HG03095 (cell line): Measurements from ENCODE around the gene SHCBP1.
"Not testable (repeated sequence)": the region's sequence is repeated elsewhere in the genome, so short reads cannot be mapped to it uniquely, and the experiment has no call there.

Experiments used
- ATAC-seq: cut with Tn5 transposase; IDR thresholded peaks from one replicate; pipeline ENCODE4 v1.9.1; 2021; ENCODE audit warnings: moderate library complexity; ENCODE audit not compliant: unreplicated experiment

The SHCBP1 gene, protein sequence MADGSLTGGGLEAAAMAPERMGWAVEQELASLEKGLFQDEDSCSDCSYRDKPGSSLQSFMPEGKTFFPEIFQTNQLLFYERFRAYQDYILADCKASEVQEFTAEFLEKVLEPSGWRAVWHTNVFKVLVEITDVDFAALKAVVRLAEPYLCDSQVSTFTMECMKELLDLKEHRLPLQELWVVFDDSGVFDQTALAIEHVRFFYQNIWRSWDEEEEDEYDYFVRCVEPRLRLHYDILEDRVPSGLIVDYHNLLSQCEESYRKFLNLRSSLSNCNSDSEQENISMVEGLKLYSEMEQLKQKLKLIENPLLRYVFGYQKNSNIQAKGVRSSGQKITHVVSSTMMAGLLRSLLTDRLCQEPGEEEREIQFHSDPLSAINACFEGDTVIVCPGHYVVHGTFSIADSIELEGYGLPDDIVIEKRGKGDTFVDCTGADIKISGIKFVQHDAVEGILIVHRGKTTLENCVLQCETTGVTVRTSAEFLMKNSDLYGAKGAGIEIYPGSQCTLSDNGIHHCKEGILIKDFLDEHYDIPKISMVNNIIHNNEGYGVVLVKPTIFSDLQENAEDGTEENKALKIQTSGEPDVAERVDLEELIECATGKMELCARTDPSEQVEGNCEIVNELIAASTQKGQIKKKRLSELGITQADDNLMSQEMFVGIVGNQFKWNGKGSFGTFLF

DNA sequence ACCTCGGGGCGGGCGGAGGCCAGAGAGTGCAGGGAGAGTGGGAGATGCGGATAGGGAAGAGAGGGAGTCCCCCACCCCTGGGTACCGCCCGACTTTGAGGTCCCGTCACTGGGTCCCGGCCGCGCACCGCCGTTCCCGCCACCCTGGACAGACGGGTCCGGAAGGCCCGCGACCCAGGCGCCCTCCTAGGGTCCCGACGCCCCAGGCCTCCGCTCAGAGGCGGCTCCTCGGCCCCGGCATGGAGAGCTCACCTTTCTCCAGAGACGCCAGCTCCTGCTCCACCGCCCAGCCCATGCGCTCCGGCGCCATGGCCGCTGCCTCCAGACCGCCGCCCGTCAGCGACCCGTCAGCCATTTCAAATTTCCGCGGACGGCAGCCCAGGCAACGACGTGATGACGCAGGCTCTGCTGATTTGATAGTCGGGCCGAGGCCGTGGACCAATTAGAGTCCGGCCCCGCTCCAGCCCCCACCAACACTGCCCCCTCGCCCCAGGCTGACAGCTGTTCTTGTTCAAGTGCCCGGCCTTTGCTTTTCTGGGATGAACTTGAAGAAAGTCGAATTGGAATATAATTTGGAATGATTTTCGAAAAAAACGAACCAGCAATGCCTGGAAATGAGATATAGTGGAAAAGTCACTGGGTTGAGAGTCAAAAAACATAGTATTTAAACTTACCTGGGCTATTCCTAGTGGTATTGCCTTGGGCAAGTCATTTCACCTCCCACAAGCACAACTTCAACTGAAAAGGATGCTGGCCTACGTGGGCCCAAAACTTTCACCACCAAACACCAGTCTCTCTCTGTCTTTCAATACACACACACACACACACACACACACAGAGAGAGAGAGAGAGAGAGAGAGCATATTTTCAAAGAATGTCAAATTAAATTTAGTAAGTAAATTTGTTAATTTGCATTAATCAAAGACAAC is at the start of gene SHCBP1:
SHCBP1 (minus strand) TSS at position 374 of the 928 bp plus-strand sequence; CDS start at position 354, 20 bp downstream.
- peak; percentile 91 for ATAC-seq

DNA sequence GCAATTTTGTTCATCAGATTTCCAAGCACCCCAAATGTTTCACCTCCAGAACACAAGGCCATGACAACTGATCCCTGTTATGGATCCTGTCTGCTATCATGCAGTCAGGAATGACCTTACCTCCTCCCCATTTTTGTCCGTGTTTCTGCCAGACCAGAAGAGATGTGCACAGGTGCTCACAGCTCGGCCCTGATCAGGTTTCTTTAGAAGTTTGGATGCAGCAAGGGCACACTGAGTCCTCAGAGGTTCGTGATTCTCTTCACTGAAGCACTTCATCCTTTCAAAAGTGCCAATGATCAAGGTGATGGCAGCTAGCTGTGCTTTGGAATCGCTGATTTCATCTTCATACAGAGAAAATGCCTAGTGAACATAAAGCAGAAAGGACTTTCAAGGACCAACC is 40.9 kb upstream of the SHCBP1 start:
- ATAC-seq: no peak

DNA sequence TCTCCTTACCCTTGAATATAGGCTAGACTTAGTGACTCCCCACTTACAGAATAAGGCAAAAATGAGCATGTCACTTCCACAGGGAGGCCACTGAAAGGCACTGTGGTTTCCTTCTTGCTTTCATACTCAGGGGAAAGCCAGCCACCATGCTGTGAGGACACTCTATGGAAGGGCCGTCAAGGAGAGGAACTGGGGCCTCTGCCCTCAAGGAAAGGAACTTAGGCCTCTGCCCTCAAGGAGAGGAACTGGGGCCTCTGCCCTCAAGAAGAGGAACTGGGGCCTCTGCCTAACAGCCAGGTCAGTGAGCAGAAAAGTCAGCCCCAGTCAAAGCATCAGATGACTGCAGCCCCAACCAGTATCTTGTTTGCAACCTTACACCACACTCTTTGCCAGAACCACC is 37.7 kb upstream of the SHCBP1 start:
- peak; percentile 93 for ATAC-seq

DNA sequence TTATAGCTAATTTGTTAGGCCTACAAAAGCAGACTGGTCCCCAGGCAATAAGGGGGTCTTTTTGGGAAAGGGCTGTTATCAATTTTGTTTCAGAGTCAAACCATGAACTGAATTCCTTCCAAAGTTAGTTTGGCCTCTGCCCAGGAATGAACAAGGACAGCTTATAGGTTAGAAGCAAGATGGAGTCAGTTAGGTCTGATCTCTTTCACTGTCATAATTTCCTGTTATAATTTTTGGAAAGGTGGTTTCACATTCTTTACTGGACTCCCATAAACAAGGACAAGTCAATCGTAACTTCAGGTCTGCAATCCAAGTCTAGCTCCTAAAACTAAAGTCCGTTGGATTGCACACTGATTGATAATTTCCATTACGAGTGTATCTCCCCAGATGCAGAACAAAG is 30.1 kb upstream of the SHCBP1 start:
- no peak for ATAC-seq

DNA sequence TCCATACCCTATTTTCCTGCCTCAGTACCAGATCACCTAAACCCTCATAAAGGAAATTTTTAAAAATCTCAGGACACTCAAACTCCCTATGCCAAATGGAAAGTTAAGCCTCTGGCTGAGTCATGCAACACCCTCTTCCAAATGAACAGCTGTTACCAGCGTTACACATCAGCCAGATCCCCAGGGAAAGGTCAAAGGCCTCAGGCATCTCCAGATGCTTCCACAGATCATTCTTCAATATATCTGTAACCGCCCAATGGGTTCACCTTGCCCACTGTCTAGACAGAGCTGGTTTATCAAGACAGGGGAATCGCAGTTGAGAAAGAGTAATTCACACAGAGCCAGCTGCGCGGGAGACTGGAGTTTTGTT is 29.1 kb upstream of the SHCBP1 start:
- ATAC-seq: no peak

DNA sequence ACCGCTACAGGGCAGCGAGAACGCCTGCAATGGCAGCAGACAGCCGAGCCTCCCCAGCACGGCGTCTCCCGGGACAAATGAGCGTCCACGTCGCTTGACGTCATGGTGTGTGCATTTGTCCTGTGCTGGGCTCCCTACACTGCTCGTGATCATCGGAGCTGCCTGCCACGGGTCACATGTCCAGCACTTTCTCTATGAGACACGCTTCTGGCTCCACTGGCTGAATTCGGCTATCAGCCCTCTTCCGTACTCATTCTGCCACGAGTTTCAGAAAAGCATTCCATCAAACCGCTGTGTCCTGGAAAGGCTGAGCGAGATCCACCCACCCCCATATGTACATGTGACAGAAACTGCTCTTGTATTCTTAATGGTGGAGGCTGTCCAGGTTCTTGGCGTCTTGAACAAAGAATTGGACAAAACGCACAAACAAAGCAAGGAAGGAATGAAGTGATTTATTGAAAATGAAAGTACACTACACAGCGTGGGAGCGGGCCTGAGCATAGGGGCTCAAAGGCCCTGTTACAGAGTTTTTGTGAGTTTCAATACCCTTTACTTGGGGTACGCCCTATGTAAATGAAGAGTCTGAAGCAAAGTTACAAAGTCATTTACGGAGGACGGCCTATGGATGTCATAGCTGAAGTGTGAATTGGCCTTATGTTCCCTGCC is 28.5 kb upstream of the SHCBP1 start:
- no peak for ATAC-seq

DNA sequence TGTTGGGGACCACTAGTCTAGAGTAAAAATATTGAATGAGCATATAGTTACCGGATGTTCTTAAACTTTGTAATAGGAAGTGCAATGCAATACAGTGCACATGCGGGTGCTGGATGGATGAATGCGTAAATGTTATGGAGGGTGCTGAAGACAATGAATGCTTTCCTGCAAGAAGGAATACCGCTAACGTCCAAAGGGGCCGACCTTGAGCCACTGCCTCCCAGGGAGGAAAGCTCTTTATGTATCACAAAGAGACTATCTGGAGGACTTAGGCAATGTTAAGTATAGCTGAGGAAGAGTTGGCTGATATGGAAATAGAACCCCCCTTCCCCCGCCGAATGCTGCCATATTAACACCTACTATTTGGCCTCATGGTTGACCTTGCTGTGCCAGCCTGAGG is 27.5 kb upstream of the SHCBP1 start:
- no peak for ATAC-seq

DNA sequence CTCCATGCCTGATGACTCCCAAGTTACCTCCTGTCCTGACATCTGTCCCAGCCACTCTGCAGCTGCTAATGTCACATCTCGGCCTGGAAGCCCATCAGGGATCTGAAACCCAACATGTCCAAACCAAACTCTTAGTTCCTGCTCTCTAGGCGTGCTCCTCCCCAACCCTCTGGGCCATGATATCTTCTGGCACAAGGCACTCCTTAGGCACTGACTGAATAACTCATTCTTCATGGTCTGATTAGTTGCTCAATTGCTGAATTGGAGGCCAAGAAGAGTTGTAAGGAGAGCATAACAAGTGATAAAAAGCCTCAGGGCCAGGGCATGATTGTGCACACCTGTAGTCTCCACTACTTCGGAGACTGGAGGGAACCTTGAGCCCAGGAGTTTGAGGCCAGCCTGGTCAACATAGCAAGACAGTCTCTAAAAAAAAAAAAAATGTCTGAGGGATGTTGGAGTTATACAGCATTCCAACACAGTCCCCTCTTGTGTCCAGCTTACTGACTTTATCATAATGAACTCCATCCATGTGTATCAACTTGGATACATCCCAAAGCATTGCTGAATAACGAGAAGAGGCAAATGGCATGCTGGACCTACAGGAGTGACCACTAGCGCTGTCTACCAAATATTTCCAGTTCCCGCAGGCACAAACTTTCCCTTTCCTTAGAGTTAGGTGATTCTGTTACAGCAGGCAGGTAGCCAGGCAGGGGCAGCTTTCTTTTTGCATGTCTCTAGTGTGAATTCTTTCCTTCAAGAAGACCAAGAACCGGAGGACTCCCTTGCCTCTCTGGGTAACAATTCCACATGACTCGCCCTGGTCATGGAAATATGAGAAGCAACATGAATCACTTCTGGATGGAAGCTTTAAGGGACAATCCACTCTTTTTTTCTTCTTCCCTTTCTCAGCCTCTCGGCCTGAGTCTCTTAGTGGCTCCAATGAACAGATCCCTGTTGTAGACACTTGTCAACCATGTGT is 18.1 kb upstream of the SHCBP1 start:
- no peak for ATAC-seq

DNA sequence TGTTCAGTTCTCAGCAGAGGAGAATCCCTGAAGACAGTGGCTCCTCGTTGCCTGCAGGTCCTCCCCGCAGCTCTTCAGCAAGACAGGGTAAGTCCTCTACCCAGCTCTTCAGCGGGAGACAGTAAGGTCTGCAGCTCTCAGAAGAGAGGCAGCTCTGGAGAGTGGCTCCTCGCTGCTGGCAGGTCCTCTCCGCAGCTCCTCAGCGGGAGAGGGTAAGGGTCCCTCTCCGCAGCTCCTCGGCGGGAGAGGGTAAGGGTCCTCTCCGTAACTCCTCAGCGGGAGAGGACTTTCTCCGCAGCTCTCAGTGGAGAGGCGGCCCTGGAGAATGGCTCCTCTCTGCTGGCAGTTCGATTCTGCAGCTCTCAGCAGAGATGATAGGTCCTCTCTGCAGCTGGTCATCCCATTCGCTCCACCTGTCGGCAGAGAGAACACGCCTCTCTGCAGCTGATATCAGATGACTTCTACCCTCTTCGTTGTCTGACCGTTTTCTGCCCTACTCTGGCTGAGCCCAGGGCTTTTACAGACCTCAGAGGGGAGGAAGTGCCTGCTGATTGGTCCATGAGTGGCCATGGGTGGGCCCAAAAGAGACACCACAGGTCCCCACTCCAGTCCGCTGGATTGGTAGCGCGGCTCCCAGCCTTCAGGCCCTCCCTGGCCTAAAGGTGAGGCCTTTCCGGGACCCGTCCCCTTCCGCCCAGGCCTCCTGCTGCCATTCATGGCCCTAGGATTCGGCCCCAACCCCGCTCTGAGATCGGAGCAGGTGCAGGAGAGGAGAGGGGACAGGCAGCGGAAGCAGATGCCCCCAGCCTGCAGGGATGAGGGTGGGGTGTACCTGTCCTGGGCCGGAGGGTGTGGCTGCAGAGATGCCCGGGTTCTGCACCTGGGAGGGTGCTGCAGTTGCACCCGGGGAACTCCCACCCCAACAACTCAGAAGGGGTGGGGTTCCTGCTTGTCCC is 11.9 kb upstream of the SHCBP1 start:
- no peak for ATAC-seq

DNA sequence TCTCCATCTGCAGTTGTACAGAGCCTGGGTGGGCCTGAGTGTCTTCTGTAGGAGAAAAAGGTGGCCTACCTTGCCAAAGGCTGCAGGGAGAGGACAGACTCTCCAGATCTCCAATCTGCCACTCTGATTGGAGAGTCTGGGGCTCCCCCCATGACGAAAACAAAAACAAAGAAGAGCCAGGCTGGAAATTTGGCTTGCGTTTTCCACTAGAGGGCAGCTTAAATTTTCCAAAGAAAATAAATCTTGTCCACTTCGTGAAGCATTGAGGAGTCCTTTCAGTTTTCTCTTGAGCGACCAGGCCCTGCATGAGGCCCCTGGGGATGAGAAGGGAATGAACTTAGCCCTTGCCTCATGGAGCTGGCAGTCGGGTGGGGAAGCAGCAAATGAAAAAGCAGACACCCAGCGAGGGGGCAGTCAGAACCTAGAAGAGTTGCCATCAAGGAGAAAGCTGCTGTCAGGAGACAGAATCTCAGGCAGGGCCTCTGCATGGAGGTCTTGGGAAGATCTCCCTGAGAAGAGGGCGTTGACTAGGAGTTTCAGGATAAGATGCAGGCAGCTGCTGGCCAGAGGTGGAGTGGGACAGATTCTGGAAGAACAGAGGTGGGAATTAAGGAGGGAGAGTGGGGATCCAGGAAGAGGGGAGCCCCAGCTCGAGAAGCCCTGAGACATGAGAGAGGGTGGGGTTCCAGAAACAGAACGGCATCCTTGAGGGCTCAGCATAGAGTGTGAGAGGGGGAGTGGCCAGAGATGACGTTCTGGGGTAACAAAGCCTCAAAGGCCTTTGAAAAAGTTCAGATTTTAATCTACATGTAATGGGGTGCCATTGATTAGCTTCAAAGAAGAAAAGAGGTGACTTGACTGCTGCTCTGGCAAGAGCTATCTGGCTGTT is 8.4 kb upstream of the SHCBP1 start:
- ATAC-seq: no peak

DNA sequence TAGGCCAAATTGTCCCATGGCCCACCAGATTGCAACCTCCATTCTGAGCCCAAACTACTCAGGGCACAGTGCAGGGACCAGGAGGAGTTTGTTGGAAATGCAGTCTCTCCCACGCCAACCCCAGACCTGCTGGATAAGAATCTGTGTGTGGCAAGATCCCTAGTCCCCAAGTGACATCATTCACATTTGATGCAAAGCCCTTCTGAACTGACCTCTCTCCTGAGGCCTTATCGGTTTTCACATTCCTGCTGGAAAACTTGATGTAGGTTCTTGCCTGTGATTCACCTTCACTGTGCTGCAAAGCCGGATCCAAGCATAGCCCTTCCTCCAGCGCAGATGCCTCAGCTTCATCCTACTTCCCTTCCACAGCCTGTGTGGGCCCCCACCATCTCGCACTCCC is 6.6 kb upstream of the SHCBP1 start:
- ATAC-seq: no peak

DNA sequence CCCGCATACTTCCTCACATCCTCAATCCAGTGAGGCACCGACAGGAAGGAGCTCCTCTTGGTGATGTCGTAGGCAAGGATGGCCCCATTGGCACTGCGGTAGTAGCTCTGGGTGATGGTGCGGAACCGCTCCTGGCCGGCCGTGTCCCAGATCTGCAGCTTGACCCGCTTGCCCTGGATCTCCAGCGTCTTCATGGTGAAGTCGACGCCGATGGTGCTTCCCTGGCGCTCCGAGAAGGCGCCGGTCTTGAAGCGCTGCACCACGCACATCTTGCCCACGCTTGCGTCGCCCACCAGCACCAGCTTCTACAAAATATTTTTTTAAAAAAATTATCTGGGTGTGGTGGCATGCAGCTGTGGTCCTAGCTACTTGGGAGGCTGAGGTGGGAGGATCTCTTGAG is 5.5 kb upstream of the SHCBP1 start:
- not testable (repeated sequence) for ATAC-seq

DNA sequence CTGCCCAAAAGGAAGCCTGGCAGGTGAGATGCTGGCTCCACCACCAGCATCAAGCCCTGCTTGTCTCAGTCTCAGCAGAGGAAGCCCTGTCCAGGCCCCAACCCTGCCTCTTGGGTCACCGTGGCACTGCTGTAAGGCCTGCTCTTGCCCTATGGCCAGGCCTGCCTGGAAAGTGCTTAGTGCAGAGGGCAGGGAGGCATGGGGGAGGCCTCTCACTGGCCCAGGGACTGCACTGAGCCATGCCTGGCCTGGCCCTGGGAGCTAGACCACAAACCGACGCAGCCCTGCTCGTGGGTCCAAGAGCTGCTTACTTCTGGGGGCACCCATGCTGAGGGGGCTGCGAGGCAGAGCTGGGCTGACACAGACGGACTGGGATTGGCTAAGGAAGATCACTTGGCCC is 3.7 kb upstream of the SHCBP1 start:
- not testable (repeated sequence) for ATAC-seq

DNA sequence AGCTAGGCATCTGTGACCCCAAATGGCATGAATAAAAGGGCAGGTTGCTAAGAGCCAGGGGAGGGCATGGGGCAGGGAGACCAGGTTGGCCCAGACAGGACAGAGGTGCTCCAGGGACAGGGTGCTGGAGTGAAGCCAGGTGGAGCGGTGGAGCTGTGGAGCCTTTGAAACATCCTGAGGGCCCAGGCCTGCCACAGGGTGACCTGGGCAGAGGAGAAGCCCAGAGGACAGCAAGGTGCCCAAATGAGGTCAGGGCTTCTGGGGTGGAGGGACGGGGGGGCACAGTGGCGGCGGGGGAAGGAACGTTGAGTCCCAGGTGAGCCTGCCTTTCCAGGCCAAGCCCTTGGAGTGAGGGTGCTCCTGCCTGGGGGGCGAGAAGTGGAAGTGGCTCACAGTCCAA is 2.5 kb upstream of the SHCBP1 start:
- ATAC-seq: not testable (repeated sequence)

DNA sequence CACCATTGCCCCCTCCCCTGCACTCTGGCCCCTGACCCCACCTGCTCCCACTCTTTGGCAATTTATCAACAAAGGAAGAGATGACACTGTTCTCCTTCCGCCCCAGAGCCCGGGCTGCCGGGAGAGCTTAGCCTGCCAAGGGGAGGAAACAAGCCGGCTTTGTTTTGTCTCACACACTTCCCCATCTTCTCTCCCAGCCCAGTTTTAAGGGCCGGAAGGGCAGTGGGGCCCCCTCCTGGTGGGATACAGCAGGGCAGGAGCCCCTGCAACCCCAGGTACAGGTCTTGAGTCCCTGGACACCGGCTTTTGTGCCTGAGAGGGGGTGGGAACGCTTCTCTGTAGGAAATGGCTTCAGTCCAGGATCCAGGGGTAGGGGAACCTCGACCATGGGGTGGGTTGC is 2.1 kb upstream of the SHCBP1 start:
- not testable (repeated sequence) for ATAC-seq

DNA sequence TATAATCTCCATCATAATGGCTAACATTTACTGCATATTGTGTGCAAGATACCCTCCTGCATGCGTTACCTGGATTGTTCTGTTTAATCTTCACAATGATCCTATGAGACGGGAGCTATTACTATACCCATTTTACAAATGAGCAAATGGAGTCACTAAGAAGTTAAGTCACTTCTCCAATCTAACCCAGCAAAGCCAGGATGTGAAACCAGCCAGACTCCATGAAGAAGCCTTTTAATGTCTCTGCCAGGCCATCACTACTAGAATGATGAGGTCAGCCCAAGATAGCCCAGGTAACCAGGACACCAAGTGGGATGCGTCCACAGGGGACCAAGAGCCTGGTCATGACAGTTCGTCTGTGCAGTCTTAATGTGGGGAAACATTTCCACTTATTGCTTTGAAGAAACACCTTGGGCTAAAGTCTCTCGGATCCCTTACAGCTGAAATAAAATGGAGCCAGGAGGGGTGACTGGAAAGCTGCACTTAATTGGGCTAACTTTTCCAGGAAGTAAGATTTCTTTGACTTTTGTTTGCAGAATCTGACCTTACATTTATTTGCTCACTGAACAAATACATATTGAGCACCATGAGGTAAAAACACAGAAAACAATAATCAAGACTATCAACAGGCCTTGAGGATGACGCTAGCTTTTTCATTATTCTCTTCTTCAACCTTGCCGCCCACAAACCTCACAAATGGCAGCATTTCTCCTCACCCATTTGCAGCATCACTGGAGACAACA is 926 bp upstream of the SHCBP1 start:
- ATAC-seq: no peak
